Pancreas (tissue), 10 donors: ENCODE data around the gene KCNIP1. TPM values are rescaled to one million over a fixed set of nuclear protein-coding genes. Genes with fewer than 3 reads are reported as not detected.

Experiments used
- ATAC-seq, 4 donors: fragments of 200-7000 bp; cut with Tn5 transposase; one replicate each; pipeline versions ENCODE4 v1.8.0 to v1.9.1; 2020; ENCODE audit warnings: mild to moderate bottlenecking in 4 of 4, moderate library complexity in 4 of 4
- DNase-seq, 6 donors: peaks; one replicate each; pipeline ENCODE4 v3.0.0-alpha.2; 2020
- FAIRE-seq: peaks from 2 replicates; lab custom pipeline; 2012; peaks lifted over from hg19 to GRCh38; lab: Jason Lieb, UNC
- H3K27ac ChIP-seq, 4 donors: fragments of 200-600 bp; sonication (generic); 1 replicate in 3 of 4; 2 replicates in 1 of 4; pipeline versions ENCODE4 v1.5.0 to v1.8.0; 2020
- H3K27me3 ChIP-seq, 4 donors: fragments of 200-600 bp; one replicate each; pipeline ENCODE4 v1.8.0; 2021
- H3K36me3 ChIP-seq, 3 donors: fragments of 200-600 bp; sonication (generic) in 1 of 3; one replicate each; pipeline versions ENCODE4 v1.5.0 to v1.8.0; 2020 to 2021
- H3K4me1 ChIP-seq, 3 donors: fragments of 200-600 bp; one replicate each; pipeline ENCODE4 v1.8.0; 2021
- H3K4me3 ChIP-seq, 4 donors: fragments of 200-600 bp; sonication (generic) in 2 of 4; one replicate each; pipeline versions ENCODE4 v1.5.0 to v1.8.0; 2020 to 2021
- H3K9me3 ChIP-seq, 4 donors: fragments of 200-600 bp; one replicate each; pipeline ENCODE4 v1.8.0; 2021
- CTCF ChIP-seq, 4 donors: fragments of 200-600 bp; sonication (generic) in 3 of 4; IDR thresholded peaks; one replicate each; pipeline versions ENCODE4 v1.5.0 to v1.8.0; 2021; ENCODE audit warnings: antibody characterized with exemption in 4 of 4
- WGBS, 2 donors: extraction: QIAGEN DNeasy Blood & Tissue Kit; methylation state at CpG; one replicate each; pipeline ENCODE4 v1.1.7; 2013; 5-methylcytosine and 5-hydroxymethylcytosine counted together
- intact Hi-C, 3 donors: fragments of 100-400 bp; cut with DNase I; formaldehyde crosslinking; loops; one replicate each; pipeline versions ENCODE4 v1.11.1 to v1.14.2; 2022
- polyA plus RNA-seq, 2 donors: library from polyadenylated mRNA; stranded (reverse); fragments of 200-250 nt; gene quantifications; one replicate each; pipeline ENCODE4 v1.2.3, GENCODE V29; 2013
- total RNA-seq, 6 donors: library from RNA; stranded (reverse); fragmentation: NEBNext Ultra II Directional in 4 of 6; extraction: Animal tissue kit (Norgen Biotek cat#: 25700) in 4 of 6; gene quantifications; one replicate each; pipeline versions ENCODE4 v1.2.1 to v1.2.4, GENCODE V29; 2021 to 2023
- donor health status: healthy with polysubstance abuse.
- donor health status: DM: no; HTN: no; CAD: no; lungs with moderate emphysema.
- donor health status: DM: no; HTN: no; CAD: no.
- donor health status: control.
- donor health status: control.
- donor health status: Bipolar disorder and iron deficiency.
- donor health status: DM: yes; HTN: yes; CAD: no.
- donor health status: DM: no; HTN: no; CAD: no.
- donor health status: DM: no; HTN: no; CAD: no.
- donor health status: DM: yes; HTN: yes; CAD: no.

Gene KCNIP1
- total and polyA plus RNA-seq, 8 donors = 0.31 to 10.3 (median 1.1) TPM

- peak in 4 of 6 donors; percentile 38 to 84 (median 62) for DNase-seq
- peak; percentile 74 to 86 (median 80) for ATAC-seq
- FAIRE-seq = no peak
- intact Hi-C loops = loop anchor here in 1 of 3 donors (5.0 to 10.0 kb wide), 2 partner anchors 162 to 196 kb away; no protein-coding TSS in a partner anchor
- Histone ChIP-seq H3K4me3 (peak overlapping the region in 1 of 4 donors; percentile 15), H3K27me3 (no peaks in the 10 kb centered on the region), H3K36me3 (no peaks in the 10 kb centered on the region), H3K27ac (peak overlapping the region; percentile 34 to 64 (median 48)), H3K4me1 (no peaks in the 10 kb centered on the region), H3K9me3 (no peaks in the 10 kb centered on the region)
- WGBS, 2 donors = 3% methylated on average over 12 of the region's 12 CpGs
- peak; percentile 92 to 96 (median 94) for TF ChIP-seq CTCF (IDR thresholded peaks at IDR 0.05)
Measured at GRCh38 chr5:170632985-170633234, 129.1 kb downstream of the KCNIP1 start.

GRCh38 chr5:170633235-170634081 is 129.6 kb downstream of the KCNIP1 start:
- Histone ChIP-seq H3K36me3 (no peaks in the 10 kb centered on the region), H3K27ac (peak overlapping the region; percentile 34 to 64 (median 48)), H3K27me3 (no peaks in the 10 kb centered on the region), H3K9me3 (no peaks in the 10 kb centered on the region), H3K4me1 (no peaks in the 10 kb centered on the region), H3K4me3 (peak overlapping the region in 1 of 4 donors; percentile 15)
- FAIRE-seq = no peak
- TF ChIP-seq CTCF (IDR thresholded peaks at IDR 0.05) = peak in 1 of 4 donors; percentile 4
- peak; percentile 49 to 79 (median 69) for ATAC-seq
- peak in 3 of 6 donors; percentile 39 to 58 (median 49) for DNase-seq
- 4 to 5% methylated on average over 13 to 14 of the region's 25 CpGs for WGBS, 2 donors
- intact Hi-C loops = loop anchor here in 1 of 3 donors (5.0 to 10.0 kb wide), 2 partner anchors 161 to 196 kb away; no protein-coding TSS in a partner anchor

- Histone ChIP-seq H3K4me3 (no peak overlapping the region), H3K9me3 (no peaks in the 10 kb centered on the region), H3K4me1 (no peaks in the 10 kb centered on the region), H3K27me3 (no peaks in the 10 kb centered on the region), H3K27ac (no peak overlapping the region), H3K36me3 (no peaks in the 10 kb centered on the region)
- no peak for DNase-seq
- no peak for FAIRE-seq
- no peak for ATAC-seq
- intact Hi-C loops = loop anchor here in 1 of 3 donors (5.0 to 10.0 kb wide), 2 partner anchors 160 to 197 kb away; no protein-coding TSS in a partner anchor
- no peak for TF ChIP-seq CTCF (IDR thresholded peaks at IDR 0.05)
- 37 to 39% methylated on average over 6 of the region's 6 CpGs for WGBS, 2 donors
Measured at GRCh38 chr5:170634256-170634990, 130.6 kb downstream of the KCNIP1 start.

- H3K27me3 ChIP-seq = no peaks in the 10 kb centered on the region
- H3K27ac ChIP-seq = no peak overlapping the region
- intact Hi-C loops = loop anchor here in 1 of 3 donors (10.0 kb wide), 1 partner anchor 159 kb away; no protein-coding TSS in a partner anchor
- no peak for FAIRE-seq
- no peak overlapping the region for H3K4me3 ChIP-seq
- DNase-seq = peak in 1 of 6 donors; percentile 7
- H3K36me3 ChIP-seq = no peaks in the 10 kb centered on the region
- H3K9me3 ChIP-seq = no peaks in the 10 kb centered on the region
- 60 to 63% methylated on average over 3 of the region's 3 CpGs for WGBS, 2 donors
- no peaks in the 10 kb centered on the region for H3K4me1 ChIP-seq
- no peak for ATAC-seq
- no peak for TF ChIP-seq CTCF (IDR thresholded peaks at IDR 0.05)
Measured at GRCh38 chr5:170635706-170636105, 131.9 kb downstream of the KCNIP1 start.
